ENCODE results near the gene UVRAG. TPM values are rescaled to one million over a fixed set of nuclear protein-coding genes. Genes with fewer than 3 reads are reported as not detected.

Gene UVRAG
- total RNA-seq, 1 donor from 2014 or later = 14.7 TPM

DNA sequence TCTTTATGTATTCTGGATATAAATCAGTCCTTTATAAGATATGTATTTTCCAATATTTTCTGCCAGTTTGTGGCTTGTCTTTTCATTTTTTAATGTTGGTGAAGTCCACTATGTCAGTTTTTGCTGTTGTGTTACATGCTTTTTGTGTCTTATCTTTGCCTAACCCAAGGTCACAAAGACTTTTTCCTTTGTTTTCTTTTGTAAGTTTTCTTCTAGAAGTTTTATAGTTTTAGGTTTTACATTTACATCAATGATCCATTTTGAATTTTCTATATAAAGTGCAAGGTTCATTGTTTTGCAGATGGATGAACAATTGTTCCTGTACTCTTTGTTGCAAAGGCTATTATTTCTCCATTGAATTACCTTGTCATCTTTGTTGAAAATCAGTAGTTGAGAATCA is 69.3 kb downstream of the UVRAG start:
- H3K36me3 ChIP-seq = peaks cover 0 to 6% of the 10 kb centered on the region in 2 donors
- H3K27me3 ChIP-seq = no peaks in the 10 kb centered on the region
- intact Hi-C loops (cut with DNase I) = no loop called here
- no peak for DNase-seq (ENCODE audit: extremely low spot score in 2 of 2)
- H3K4me3 ChIP-seq = no peak overlapping the region
- TF ChIP-seq, protein P1, sequence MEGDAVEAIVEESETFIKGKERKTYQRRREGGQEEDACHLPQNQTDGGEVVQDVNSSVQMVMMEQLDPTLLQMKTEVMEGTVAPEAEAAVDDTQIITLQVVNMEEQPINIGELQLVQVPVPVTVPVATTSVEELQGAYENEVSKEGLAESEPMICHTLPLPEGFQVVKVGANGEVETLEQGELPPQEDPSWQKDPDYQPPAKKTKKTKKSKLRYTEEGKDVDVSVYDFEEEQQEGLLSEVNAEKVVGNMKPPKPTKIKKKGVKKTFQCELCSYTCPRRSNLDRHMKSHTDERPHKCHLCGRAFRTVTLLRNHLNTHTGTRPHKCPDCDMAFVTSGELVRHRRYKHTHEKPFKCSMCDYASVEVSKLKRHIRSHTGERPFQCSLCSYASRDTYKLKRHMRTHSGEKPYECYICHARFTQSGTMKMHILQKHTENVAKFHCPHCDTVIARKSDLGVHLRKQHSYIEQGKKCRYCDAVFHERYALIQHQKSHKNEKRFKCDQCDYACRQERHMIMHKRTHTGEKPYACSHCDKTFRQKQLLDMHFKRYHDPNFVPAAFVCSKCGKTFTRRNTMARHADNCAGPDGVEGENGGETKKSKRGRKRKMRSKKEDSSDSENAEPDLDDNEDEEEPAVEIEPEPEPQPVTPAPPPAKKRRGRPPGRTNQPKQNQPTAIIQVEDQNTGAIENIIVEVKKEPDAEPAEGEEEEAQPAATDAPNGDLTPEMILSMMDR (IDR thresholded peaks at IDR 0.05) = no peak
- TF ChIP-seq POLR2A (IDR thresholded peaks at IDR 0.05) (no peak), POLR2AphosphoS5 (IDR thresholded peaks at IDR 0.05; ENCODE audit: insufficient read depth in 1 of 2, low read depth in 1 of 2) (no peak)
- H3K27ac ChIP-seq = no peak overlapping the region
- H3K4me1 ChIP-seq = no peaks in the 10 kb centered on the region
- no peaks in the 10 kb centered on the region for H3K9me3 ChIP-seq

DNA sequence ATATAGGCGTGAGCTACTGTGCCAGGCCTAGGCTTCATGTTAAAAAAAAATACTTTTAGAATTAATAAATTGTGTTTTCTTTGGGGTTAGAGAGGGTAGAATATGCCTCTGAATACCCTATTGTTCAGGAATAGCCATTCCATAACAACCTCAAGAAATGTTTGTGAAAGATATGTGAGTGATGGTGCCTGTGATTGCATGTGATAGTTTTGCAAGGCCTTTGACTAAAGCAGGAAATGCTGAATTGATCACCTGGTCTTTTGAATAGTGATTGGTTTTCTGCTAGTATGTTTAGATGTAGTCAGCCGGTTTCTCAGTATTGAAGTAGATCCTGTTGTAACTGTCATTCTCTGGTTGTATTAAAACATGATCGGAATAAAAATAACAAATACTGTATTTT is 73.4 kb downstream of the UVRAG start:
- Histone ChIP-seq H3K36me3 (no peaks in the 10 kb centered on the region), H3K4me3 (no peak overlapping the region), H3K4me1 (no peaks in the 10 kb centered on the region), H3K27ac (no peak overlapping the region), H3K27me3 (no peaks in the 10 kb centered on the region), H3K9me3 (no peaks in the 10 kb centered on the region)
- TF ChIP-seq, protein P1 (IDR thresholded peaks at IDR 0.05) = no peak
- TF ChIP-seq POLR2AphosphoS5 (IDR thresholded peaks at IDR 0.05; ENCODE audit: insufficient read depth in 1 of 2, low read depth in 1 of 2) (no peak), POLR2A (IDR thresholded peaks at IDR 0.05) (no peak)
- DNase-seq (ENCODE audit: extremely low spot score in 2 of 2) = no peak
- intact Hi-C loops (cut with DNase I) = no loop called here

DNA sequence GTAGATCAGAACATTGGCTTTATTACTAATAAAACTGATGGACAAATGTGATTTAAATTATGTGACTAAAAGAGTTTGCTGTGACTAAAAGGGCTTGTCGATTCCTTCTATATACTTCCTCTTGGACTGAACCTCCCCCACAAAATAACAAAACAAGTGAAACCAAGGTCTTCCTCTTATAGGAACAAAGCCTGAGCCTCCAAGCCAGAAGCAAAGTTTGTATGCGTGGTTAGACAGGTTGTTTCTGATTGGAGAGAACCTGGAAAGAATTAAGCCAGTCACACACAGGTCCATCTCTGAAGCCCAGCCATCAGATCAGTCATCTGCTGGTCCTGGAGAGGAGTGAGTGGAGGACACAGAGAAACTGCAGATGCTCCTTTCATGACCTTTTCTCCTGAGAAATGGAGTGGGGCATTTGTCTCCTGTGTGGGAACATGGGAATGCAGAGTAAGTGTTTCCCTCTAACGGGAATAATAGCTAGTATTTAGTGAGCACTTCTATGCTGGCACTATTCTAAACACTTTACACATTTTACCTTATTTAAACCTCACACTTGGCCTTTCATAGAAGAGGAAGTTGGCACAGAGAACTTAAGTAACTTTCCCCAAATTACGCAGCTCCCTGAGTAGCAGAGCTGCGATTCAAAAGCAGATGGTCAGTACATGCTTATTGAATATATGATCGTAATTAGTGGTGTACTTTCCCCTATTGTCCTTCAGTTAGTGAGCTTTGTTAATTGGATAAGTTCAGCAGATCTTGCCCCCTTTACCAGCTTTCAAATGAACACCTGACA is 77.1 kb downstream of the UVRAG start:
- Histone ChIP-seq H3K27ac (no peak overlapping the region), H3K27me3 (no peaks in the 10 kb centered on the region), H3K9me3 (no peaks in the 10 kb centered on the region), H3K36me3 (no peaks in the 10 kb centered on the region), H3K4me3 (no peak overlapping the region), H3K4me1 (no peaks in the 10 kb centered on the region)
- TF ChIP-seq POLR2AphosphoS5 (IDR thresholded peaks at IDR 0.05; ENCODE audit: insufficient read depth in 1 of 2, low read depth in 1 of 2) (no peak), POLR2A (IDR thresholded peaks at IDR 0.05) (no peak)
- TF ChIP-seq, protein P1 (IDR thresholded peaks at IDR 0.05) = no peak
- intact Hi-C loops (cut with DNase I) = no loop called here
- no peak for DNase-seq (ENCODE audit: extremely low spot score in 2 of 2)

DNA sequence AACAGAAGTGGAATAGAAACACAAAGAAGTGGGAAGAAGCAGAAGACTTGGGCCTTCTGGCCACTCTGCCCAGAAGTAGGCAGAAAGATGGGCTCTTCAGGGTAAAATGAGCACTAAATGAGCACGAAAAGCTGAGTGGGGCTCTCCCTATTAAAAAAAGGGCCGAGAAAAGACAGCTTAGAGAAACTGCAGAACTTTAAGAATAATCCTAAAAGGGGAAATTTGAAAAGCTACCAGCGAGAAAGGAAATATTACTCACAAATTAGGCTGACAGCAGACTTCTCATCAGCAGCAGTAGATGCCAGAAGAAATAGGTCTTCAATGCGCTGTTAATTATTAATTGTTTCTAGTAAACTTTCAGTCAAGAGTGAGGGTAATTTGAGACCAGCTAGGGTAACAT is 78.2 kb downstream of the UVRAG start:
- H3K27me3 ChIP-seq = no peaks in the 10 kb centered on the region
- TF ChIP-seq, protein P1 (IDR thresholded peaks at IDR 0.05) = no peak
- TF ChIP-seq POLR2AphosphoS5 (IDR thresholded peaks at IDR 0.05; ENCODE audit: insufficient read depth in 1 of 2, low read depth in 1 of 2) (no peak), POLR2A (IDR thresholded peaks at IDR 0.05) (no peak)
- H3K9me3 ChIP-seq = no peaks in the 10 kb centered on the region
- H3K36me3 ChIP-seq = no peaks in the 10 kb centered on the region
- intact Hi-C loops (cut with DNase I) = no loop called here
- H3K4me3 ChIP-seq = no peak overlapping the region
- H3K27ac ChIP-seq = no peak overlapping the region
- H3K4me1 ChIP-seq = no peaks in the 10 kb centered on the region
- DNase-seq (ENCODE audit: extremely low spot score in 2 of 2) = no peak

DNA sequence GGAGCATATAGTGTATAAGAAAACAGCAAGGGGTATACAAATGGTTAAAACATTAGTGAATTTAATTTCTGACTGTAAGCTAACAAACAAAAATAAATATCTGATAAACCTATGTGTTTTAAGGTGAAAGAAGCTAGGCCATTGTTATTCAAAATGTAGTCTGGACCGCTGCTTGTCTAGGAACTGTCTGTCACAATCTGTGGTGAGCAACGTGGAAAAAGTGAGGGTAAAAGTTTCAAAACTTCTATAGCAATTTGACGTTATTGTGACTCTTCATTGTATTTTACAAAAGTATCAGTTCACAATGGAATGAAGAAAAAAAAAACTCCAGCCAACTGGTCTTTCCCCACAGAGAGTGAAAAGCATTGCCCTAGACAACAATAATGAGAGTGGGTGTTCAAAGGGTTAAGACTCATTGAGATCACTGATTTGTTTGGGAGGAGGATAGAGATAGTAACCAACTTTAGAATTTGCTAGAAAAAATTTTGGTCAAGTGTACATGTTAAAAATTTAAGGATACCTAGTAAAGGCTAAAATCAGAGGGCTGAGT is 79.1 kb downstream of the UVRAG start:
- Histone ChIP-seq H3K27me3 (no peaks in the 10 kb centered on the region), H3K36me3 (no peaks in the 10 kb centered on the region), H3K4me1 (no peaks in the 10 kb centered on the region), H3K27ac (no peak overlapping the region), H3K9me3 (no peaks in the 10 kb centered on the region), H3K4me3 (no peak overlapping the region)
- intact Hi-C loops (cut with DNase I) = no loop called here
- no peak for TF ChIP-seq POLR2AphosphoS5 (IDR thresholded peaks at IDR 0.05; ENCODE audit: insufficient read depth in 1 of 2, low read depth in 1 of 2)
- TF ChIP-seq, protein P1 (IDR thresholded peaks at IDR 0.05) = no peak
- TF ChIP-seq POLR2A (IDR thresholded peaks at IDR 0.05) = no peak
- DNase-seq (ENCODE audit: extremely low spot score in 2 of 2) = no peak
